NCI-H510A (cell line): Measurements from ENCODE around the gene MED13L.
A peak's percentile ranks its signal among the peaks of the same experiment; 100 is the strongest.
"Not testable (repeated sequence)": the region's sequence is repeated elsewhere in the genome, so short reads cannot be mapped to it uniquely, and the experiment has no call there.

Source experiments
- DNase-seq: peaks from one replicate; lab custom pipeline; 2025; lab: John Stamatoyannopoulos, UW

Gene MED13L

GRCh38 chr12:116246490-116247179 is 30.9 kb downstream of the MED13L start:
- DNase-seq, result no peak

DNA sequence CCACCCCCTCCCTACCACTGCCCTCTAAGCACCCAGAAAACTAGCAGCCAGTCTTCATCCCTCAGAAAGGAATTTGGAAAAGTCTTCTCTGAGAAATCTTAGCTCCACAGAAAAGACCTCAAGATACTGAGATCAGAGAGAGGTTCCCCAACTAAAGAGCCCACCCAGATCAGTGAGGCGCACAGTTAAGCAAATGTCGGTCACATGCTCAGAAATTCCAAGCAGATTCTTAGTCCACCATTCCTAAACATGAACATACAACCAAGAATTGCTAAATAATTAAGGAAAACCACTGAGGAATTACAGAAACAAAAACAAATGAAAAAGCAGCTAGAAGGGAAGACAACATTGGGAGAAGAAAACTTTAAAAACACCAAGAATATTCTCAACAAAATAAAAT is 32.3 kb downstream of the MED13L start:
- no peak for DNase-seq

DNA sequence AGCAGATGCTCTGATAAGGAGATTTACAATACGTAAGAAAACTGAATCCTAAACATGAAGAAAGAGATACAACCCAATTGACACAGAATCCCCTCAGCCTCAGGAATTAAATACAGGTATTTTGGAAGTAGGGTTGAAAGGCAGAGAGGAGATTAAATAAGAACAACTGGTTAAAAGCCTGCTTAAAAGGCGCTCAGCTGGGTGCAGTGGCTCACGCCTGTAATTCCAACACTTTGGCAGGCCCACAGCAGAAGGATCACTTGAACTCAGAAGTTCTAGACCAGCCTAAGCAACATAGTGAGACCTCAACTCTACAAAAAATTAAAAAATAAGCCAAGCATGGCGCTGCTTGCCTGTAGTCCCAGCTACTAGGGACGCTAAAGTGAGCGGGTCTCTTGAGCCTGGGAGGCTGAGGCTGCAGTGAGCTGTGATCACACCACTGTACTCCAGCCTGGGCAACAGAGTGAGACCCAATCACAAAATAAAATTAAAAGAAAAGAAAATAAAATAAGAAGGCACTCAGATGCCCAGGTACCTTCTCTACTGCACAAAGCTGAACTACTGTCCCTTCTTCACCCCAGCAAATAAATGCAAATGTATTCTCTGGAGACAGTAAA is 32.9 kb downstream of the MED13L start:
- no peak for DNase-seq

DNA sequence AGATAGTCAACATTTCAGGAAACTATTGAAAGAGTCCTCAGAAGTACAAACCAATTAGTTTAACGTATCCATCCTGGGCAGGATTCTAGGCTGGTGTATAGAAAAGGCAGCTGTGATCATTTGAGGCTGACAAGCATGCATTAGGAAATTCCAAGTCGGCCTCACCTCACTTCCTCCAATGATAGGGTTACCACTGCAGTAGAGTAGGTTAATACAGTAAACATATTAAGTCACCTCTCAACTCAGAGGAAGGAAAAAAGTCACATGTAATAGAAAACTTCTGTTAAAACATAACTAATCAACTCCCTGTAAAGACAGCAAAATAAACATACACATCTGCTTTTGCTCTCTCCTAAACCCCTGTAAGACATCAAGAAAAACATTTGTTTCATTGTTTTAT is 33.5 kb downstream of the MED13L start:
- DNase-seq, result no peak

- no peak for DNase-seq
These were observed 34.8 kb downstream of the MED13L start for GRCh38 chr12:116242740-116243139.

DNA sequence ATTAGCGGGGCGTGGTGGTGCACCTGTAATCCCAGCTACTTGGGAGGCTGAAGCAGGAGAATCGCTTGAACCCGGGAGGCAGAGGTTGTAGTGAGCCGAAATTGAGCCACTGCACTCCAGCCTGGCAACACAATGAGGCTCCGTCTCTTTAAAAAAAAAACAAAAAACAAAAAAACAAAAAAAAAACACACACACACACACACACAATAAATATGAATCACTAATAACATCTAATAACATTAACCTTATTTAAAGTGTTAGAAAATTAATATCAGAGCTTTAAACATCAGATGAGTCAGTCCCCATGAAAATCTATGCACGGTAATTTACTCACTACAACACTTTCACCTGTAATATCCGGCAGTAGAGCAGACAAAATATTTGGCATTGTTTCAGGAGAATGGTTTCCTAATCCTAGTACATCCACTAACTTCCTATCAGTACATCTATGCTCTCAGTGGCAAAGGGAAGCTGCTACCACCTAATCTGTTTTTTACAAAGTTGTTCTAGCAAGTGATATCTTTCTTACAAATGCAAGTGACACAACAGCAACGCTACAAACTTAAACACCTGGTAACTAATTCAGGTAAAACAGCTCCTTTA is 36.2 kb downstream of the MED13L start:
- no peak for DNase-seq

- not testable (repeated sequence) for DNase-seq
These were observed 38.8 kb downstream of the MED13L start for GRCh38 chr12:116238570-116239119.

GRCh38 chr12:116238149-116238548 is 39.3 kb downstream of the MED13L start:
- no peak for DNase-seq

DNA sequence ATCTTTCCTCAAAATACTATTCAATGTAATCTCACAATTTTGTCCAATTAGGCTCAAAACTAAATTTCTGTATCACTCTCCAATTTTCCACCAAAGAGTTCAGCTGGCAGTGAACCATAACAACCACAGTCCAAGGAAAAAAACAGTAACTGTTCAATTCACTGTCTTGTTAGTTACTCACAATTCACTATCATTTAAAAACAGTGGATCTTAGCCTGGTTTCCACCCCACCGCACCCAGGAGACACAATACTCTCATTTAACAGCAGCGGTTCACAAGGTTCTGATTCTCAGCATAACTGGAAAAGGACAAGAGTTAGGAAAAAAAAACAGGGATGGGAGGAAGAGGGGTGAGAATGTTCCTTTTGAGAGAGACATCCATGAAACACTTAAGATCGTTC is 40.5 kb downstream of the MED13L start:
- no peak for DNase-seq

DNA sequence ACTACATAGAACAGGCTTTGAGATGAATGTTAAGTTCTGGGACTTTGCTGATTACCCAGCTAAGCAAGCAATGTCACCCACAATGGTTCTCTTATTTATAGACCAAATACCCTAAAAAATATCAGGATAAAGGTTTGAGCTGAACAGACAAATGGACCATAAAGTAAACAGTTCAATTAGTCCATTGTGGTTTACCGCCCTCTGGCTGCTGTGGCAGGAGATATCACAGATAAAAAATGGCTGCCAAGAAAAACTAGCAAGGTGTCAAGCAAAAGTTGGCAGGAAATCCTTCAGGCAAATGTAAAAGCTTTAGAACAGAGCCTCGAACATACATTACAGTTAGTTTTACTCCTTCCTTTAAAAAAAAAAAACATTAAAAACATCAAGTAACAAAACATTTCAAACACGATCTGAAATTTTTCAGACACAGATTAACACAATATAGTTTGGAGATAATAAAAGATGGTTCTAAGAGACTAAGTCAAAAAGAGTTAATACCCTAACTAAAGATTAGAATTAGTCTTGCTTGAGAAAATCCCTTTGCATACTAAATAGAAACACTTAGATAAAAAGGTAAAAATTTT is 41.3 kb downstream of the MED13L start:
- peak; percentile 30 for DNase-seq

- DNase-seq, result not testable (repeated sequence)
These were observed 43.3 kb downstream of the MED13L start for GRCh38 chr12:116234148-116234547.

DNA sequence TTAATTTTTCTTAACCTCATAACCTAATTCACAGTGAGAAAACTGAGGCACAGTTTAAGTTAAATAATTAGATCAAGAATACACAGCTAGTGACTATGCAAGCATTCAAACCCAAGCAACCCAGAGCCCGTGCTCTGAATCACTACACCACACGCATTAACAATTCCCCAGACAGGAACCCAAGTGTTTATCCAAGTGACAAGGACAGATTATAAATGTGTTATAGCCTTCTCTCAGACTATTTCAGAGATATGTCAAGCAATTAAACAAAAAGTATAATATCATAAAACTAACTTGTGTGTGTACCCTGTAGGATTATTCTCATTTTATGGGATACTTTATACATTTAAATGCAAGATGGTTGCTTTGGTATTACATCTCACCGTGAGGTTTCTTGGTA is 43.8 kb downstream of the MED13L start:
- DNase-seq, result no peak

DNA sequence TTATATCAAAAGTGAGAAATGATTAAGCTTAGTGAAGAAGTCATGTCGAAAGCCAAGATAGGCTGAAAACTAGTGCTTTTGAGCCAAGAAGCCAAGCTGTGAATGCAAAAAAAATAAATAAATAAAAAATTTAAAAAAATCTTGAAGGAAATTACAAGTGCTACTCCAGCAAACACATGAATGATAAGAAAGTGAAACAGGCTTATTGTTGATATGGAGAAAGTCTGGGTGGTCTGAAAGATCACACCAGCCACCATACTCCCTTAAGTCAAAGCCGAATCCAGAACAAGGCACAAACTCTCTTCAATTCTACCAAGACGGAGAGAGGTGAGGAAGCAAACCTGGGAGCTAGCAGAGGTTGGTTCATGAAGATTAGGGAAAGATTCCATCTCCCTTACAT is 49.7 kb downstream of the MED13L start:
- no peak for DNase-seq

GRCh38 chr12:116226026-116226425 is 51.5 kb downstream of the MED13L start:
- DNase-seq, result no peak

DNA sequence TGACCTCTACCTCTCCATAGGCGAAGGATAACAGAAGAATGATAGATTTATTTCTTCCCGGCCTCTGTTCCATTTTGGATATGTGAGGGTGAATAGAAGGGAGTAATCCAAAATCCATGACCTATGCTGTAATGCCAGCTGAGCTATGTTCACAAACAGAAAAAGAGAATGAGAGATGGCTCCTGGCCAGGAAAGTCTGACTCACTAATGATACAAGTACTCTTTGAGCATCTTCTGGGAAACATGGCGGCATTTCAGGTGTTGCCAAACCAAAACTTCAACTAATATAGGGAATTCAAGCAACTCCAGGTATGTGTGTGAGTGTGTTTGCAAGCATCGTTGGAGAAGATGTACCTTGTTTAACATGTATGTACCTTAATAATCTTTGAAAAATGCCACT is 55.1 kb downstream of the MED13L start:
- no peak for DNase-seq

DNA sequence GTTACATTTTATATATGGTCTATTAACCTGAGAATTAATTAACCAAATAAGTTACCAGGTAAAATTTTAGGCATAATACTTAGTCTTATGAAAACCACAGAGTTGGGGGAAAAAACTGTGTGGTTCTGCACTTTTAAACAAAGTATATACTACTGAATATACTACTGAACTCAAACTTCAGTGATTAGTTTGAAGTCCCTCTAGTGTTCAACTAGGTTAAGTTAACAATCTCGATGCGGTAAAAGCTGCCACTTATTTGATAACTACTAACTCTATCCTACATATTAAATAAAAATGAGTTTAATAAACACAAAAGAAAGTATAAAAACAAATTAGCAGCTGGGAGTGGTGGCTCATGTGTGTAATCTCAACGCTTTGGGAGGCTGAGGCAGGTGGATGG is 56.7 kb downstream of the MED13L start:
- DNase-seq, result no peak

GRCh38 chr12:116217045-116217735 is 60.3 kb downstream of the MED13L start:
- no peak for DNase-seq

GRCh38 chr12:116216022-116216756 is 61.3 kb downstream of the MED13L start:
- no peak for DNase-seq

GRCh38 chr12:116215023-116215422 is 62.5 kb downstream of the MED13L start:
- no peak for DNase-seq

DNA sequence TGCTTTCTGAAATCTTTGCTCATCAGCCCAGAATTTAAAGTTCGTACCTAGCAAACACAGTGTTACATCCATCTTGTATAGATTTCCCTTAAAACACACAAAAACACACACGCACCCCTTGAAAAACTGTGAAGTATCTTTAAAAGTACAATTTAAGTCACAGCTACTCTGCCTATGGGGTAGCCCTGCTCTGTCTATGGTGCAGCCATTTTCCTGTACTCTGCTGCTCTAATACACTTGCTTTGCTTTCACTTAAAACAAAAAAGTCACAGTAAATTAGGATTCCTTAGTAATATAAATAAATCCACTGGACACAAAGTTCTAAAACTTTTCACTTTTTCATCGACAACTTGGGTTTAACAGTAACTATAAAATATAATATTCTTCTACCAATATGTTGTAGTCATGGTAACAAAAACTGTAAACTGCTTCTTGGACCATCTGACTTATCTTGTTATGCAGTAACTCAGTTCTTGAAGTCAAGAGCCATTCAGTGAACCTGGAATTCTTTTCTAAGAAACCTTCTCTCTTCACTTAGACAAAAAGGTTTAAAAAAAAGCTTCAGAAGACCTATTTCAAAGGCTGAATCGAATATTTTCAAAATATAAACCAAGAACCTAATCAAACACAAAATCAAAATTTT is 63.5 kb downstream of the MED13L start:
- no peak for DNase-seq

- DNase-seq, result no peak
These were observed 64.5 kb downstream of the MED13L start for GRCh38 chr12:116213014-116213413.
